Activated CD4-positive, alpha-beta T cell treated with anti-CD3 and anti-CD28 coated beads, Interleukin-2, amount 50 U/mL, for 48 hours (primary cell): Measurements from ENCODE around the gene PTPN3.
A peak's percentile ranks its signal among the peaks of the same experiment; 100 is the strongest.

Source experiments
- DNase-seq, 2 experiments: peaks; one replicate each; pipeline ENCODE4 v3.0.0-alpha.2; 2020

Gene PTPN3

GRCh38 chr9:109474944-109475343 lies 23.2 kb downstream of the PTPN3 start:
- DNase-seq = no peak

- no peak for DNase-seq
Measured at GRCh38 chr9:109474170-109474569, 23.9 kb downstream of the PTPN3 start.

- no peak for DNase-seq
Measured at GRCh38 chr9:109473329-109473728, 24.8 kb downstream of the PTPN3 start.

- DNase-seq = no peak
Measured at GRCh38 chr9:109471475-109472393, 26.4 kb downstream of the PTPN3 start.

- DNase-seq = peak; percentile 70 to 75
Measured at GRCh38 chr9:109469646-109470358, 28.3 kb downstream of the PTPN3 start.

- DNase-seq = no peak
Measured at GRCh38 chr9:109468927-109469326, 29.2 kb downstream of the PTPN3 start.

GRCh38 chr9:109467936-109468335 lies 30.2 kb downstream of the PTPN3 start:
- DNase-seq = no peak

GRCh38 chr9:109466623-109467590 lies 31.2 kb downstream of the PTPN3 start:
- DNase-seq = no peak

GRCh38 chr9:109463924-109464625 lies 34.0 kb downstream of the PTPN3 start:
- DNase-seq = peak; percentile 11 to 26

GRCh38 chr9:109460576-109460975 lies 37.5 kb downstream of the PTPN3 start:
- DNase-seq = no peak

GRCh38 chr9:109459423-109459822 lies 38.7 kb downstream of the PTPN3 start:
- no peak for DNase-seq

GRCh38 chr9:109458453-109459211 lies 39.5 kb downstream of the PTPN3 start:
- DNase-seq = no peak

- DNase-seq = no peak
Measured at GRCh38 chr9:109456811-109457210, 41.3 kb downstream of the PTPN3 start.

- DNase-seq = no peak
Measured at GRCh38 chr9:109455861-109456260, 42.2 kb downstream of the PTPN3 start.

- DNase-seq = no peak
Measured at GRCh38 chr9:109455391-109455790, 42.7 kb downstream of the PTPN3 start.

GRCh38 chr9:109454601-109455155 lies 43.4 kb downstream of the PTPN3 start:
- no peak for DNase-seq

- no peak for DNase-seq
Measured at GRCh38 chr9:109454041-109454440, 44.1 kb downstream of the PTPN3 start.

- no peak for DNase-seq
Measured at GRCh38 chr9:109453210-109453842, 44.8 kb downstream of the PTPN3 start.

- no peak for DNase-seq
Measured at GRCh38 chr9:109452761-109453160, 45.3 kb downstream of the PTPN3 start.

- DNase-seq = no peak
Measured at GRCh38 chr9:109451311-109452025, 46.6 kb downstream of the PTPN3 start.
